ENCODE measurements around the gene SYTL1. TPM values are rescaled to one million over a fixed set of nuclear protein-coding genes. Genes with fewer than 3 reads are reported as not detected.

SYTL1 gene
- total and polyA plus RNA-seq, 9 donors: 0.15 to 20.9 (median 2.6) TPM

- WGBS, 3 donors: 66 to 74% (median 70%) methylated on average over 30 to 31 of the region's 31 CpGs
- intact Hi-C loops (cut with DNase I): no loop called here
- no peak overlapping the region for H3K27ac ChIP-seq
Observed at GRCh38 chr1:27342778-27343638, 1.2 kb downstream of the SYTL1 start.

GRCh38 chr1:27343639-27344025 lies 1.8 kb downstream of the SYTL1 start:
- Histone ChIP-seq H3K36me3 (no peaks in the 10 kb centered on the region), H3K4me3 (no peak overlapping the region), H3K27ac (no peak overlapping the region), H3K4me1 (ENCODE audit: insufficient read depth) (no peaks in the 10 kb centered on the region), H3K9me3 (no peaks in the 10 kb centered on the region), H3K27me3 (no peaks in the 10 kb centered on the region)
- 65 to 70% (median 68%) methylated on average over 5 of the region's 5 CpGs for WGBS, 3 donors
- intact Hi-C loops (cut with DNase I): no loop called here
- TF ChIP-seq POLR2A (IDR thresholded peaks at IDR 0.05) (no peak), EP300 (IDR thresholded peaks at IDR 0.05) (no peak), CTCF (IDR thresholded peaks at IDR 0.05) (no peak)
- no peak for DNase-seq

More at GRCh38 chr1:27342778-27343638, 1.2 kb downstream of the SYTL1 start:
- Histone ChIP-seq H3K4me1 (ENCODE audit: insufficient read depth) (no peaks in the 10 kb centered on the region), H3K4me3 (no peak overlapping the region), H3K9me3 (no peaks in the 10 kb centered on the region), H3K36me3 (no peaks in the 10 kb centered on the region), H3K27me3 (no peaks in the 10 kb centered on the region)
- no peak for DNase-seq
- TF ChIP-seq EP300 (IDR thresholded peaks at IDR 0.05) (no peak), CTCF (IDR thresholded peaks at IDR 0.05) (no peak), POLR2A (IDR thresholded peaks at IDR 0.05) (no peak)

GRCh38 chr1:27345272-27345671 lies 3.5 kb downstream of the SYTL1 start:
- DNase-seq: no peak
- WGBS, 3 donors: 87% methylated on average over 12 of the region's 12 CpGs

GRCh38 chr1:27346357-27346756 lies 4.5 kb downstream of the SYTL1 start:
- peaks cover 8% of the 10 kb centered on the region for H3K4me1 ChIP-seq (ENCODE audit: insufficient read depth)
- H3K9me3 ChIP-seq: no peaks in the 10 kb centered on the region
- no peaks in the 10 kb centered on the region for H3K27me3 ChIP-seq
- no peaks in the 10 kb centered on the region for H3K36me3 ChIP-seq
- H3K4me3 ChIP-seq: no peak overlapping the region
- no peak for DNase-seq
- WGBS, 3 donors: 86 to 89% (median 88%) methylated on average over 8 of the region's 8 CpGs
- intact Hi-C loops (cut with DNase I): no loop called here
- H3K27ac ChIP-seq: no peak overlapping the region
- TF ChIP-seq CTCF (IDR thresholded peaks at IDR 0.05) (no peak), EP300 (IDR thresholded peaks at IDR 0.05) (no peak), POLR2A (IDR thresholded peaks at IDR 0.05) (no peak)

More at GRCh38 chr1:27345272-27345671, 3.5 kb downstream of the SYTL1 start:
- Histone ChIP-seq H3K9me3 (no peaks in the 10 kb centered on the region), H3K4me3 (no peak overlapping the region), H3K36me3 (no peaks in the 10 kb centered on the region), H3K27me3 (no peaks in the 10 kb centered on the region), H3K4me1 (ENCODE audit: insufficient read depth) (peaks cover 6% of the 10 kb centered on the region), H3K27ac (no peak overlapping the region)
- TF ChIP-seq CTCF (IDR thresholded peaks at IDR 0.05) (no peak), EP300 (IDR thresholded peaks at IDR 0.05) (no peak)
- intact Hi-C loops (cut with DNase I): no loop called here

Measured in ovary (tissue), 9 donors.